SK-N-SH treated with all-trans-retinoic acid at 6 μM for 48 hours (cell line): ENCODE results near the gene ACER1.

ENCODE experiments used
- CREB5 ChIP-seq: fragments of 250-450 bp; sonication (Bioruptor Pico); IDR thresholded peaks from 2 replicates; pipeline ENCODE4 v1.5.1; 2020; ENCODE audit warnings: low read depth, mild to moderate bottlenecking, moderate library complexity
- CSDC2 ChIP-seq: fragments of 250-450 bp; sonication (Bioruptor Pico); IDR thresholded peaks from 2 replicates; pipeline ENCODE4 v1.5.0; 2020; ENCODE audit warnings: mild to moderate bottlenecking, moderate library complexity
- CSRNP3 ChIP-seq: fragments of 250-450 bp; sonication (Bioruptor Pico); IDR thresholded peaks from 2 replicates; pipeline ENCODE4 v1.5.1; 2021; ENCODE audit warnings: mild to moderate bottlenecking, moderate library complexity
- ESRRG ChIP-seq: fragments of 250-450 bp; sonication (Bioruptor Pico); IDR thresholded peaks from 2 replicates; pipeline ENCODE4 v1.6.1; 2021; ENCODE audit warnings: mild to moderate bottlenecking
- GLIS3 ChIP-seq: fragments of 250-450 bp; sonication (Bioruptor Pico); IDR thresholded peaks from 2 replicates; pipeline ENCODE4 v1.5.0; 2020; ENCODE audit warnings: mild to moderate bottlenecking, moderate library complexity
- POU6F1 ChIP-seq: fragments of 250-450 bp; sonication (Bioruptor Pico); IDR thresholded peaks from 2 replicates; pipeline ENCODE4 v1.8.0; 2021; ENCODE audit warnings: low read depth, mild to moderate bottlenecking, moderate library complexity, borderline replicate concordance
- PPARA ChIP-seq: fragments of 250-450 bp; sonication (Bioruptor Pico); IDR thresholded peaks from 2 replicates; pipeline ENCODE4 v1.5.0; 2020; ENCODE audit warnings: mild to moderate bottlenecking, borderline replicate concordance
- SNAI2 ChIP-seq: fragments of 250-450 bp; sonication (Bioruptor Pico); IDR thresholded peaks from 2 replicates; pipeline ENCODE4 v1.5.0; 2020; ENCODE audit warnings: mild to moderate bottlenecking, moderate library complexity
- TSHZ2 ChIP-seq: fragments of 250-450 bp; sonication (Bioruptor Pico); IDR thresholded peaks from 2 replicates; pipeline ENCODE4 v1.5.0; 2020; ENCODE audit warnings: mild to moderate bottlenecking, moderate library complexity
- ZC3H10 ChIP-seq: fragments of 250-450 bp; sonication (Bioruptor Pico); IDR thresholded peaks from 2 replicates; pipeline ENCODE4 v1.5.1; 2021; ENCODE audit warnings: mild to moderate bottlenecking, moderate library complexity
- ZFP3 ChIP-seq: fragments of 250-450 bp; sonication (Bioruptor Pico); IDR thresholded peaks from 2 replicates; pipeline ENCODE4 v1.5.0; 2020; ENCODE audit warnings: mild to moderate bottlenecking, moderate library complexity
- ZFP30 ChIP-seq: fragments of 450-650 bp; formaldehyde crosslinking; IDR thresholded peaks from 2 replicates; pipeline ENCODE4 v1.5.0; 2022; ENCODE audit warnings: mild to moderate bottlenecking, moderate library complexity
- ZNF565 ChIP-seq: fragments of 450-650 bp; formaldehyde crosslinking; conservative IDR thresholded peaks from 2 replicates; pipeline ENCODE4 v1.5.0; 2020; ENCODE audit warnings: low read depth, mild to moderate bottlenecking, moderate library complexity
- ZNF70 ChIP-seq: fragments of 450-650 bp; formaldehyde crosslinking; IDR thresholded peaks from 2 replicates; pipeline ENCODE4 v1.5.0; 2020; ENCODE audit warnings: mild to moderate bottlenecking, moderate library complexity

GRCh38 chr19:6333439-6333838, at the start of gene ACER1:
- TF ChIP-seq CREB5 (CRISPR knock-in tag) (no peak), SNAI2 (CRISPR knock-in tag) (no peak), ZFP3 (CRISPR knock-in tag) (no peak), ZC3H10 (CRISPR knock-in tag) (no peak), CSDC2 (CRISPR knock-in tag) (no peak), GLIS3 (no peak), ZFP30 (CRISPR knock-in tag) (no peak), PPARA (no peak), POU6F1 (CRISPR knock-in tag) (no peak), TSHZ2 (CRISPR knock-in tag) (no peak), ESRRG (CRISPR knock-in tag) (no peak), ZNF70 (CRISPR knock-in tag) (no peak), ZNF565 (CRISPR knock-in tag) (no peak), CSRNP3 (no peak)
